Left kidney (tissue), 8 donors: Measurements from ENCODE around the gene UBN1. TPM values are rescaled to one million over a fixed set of nuclear protein-coding genes. Genes with fewer than 3 reads are reported as not detected.

ENCODE experiments used
- DNase-seq: peaks from one replicate; pipeline ENCODE4 v3.0.0-alpha.2; 2013
- long read RNA-seq, 8 donors: transcript quantifications; one replicate each; lab custom pipeline, GENCODE V29; 2026
- polyA plus RNA-seq: library from polyadenylated mRNA; unstranded; fragments of 120-200 nt; gene quantifications from one replicate; pipeline ENCODE4 v1.2.1, GENCODE V29; 2013; ENCODE audit not compliant: insufficient read length

The UBN1 gene, protein sequence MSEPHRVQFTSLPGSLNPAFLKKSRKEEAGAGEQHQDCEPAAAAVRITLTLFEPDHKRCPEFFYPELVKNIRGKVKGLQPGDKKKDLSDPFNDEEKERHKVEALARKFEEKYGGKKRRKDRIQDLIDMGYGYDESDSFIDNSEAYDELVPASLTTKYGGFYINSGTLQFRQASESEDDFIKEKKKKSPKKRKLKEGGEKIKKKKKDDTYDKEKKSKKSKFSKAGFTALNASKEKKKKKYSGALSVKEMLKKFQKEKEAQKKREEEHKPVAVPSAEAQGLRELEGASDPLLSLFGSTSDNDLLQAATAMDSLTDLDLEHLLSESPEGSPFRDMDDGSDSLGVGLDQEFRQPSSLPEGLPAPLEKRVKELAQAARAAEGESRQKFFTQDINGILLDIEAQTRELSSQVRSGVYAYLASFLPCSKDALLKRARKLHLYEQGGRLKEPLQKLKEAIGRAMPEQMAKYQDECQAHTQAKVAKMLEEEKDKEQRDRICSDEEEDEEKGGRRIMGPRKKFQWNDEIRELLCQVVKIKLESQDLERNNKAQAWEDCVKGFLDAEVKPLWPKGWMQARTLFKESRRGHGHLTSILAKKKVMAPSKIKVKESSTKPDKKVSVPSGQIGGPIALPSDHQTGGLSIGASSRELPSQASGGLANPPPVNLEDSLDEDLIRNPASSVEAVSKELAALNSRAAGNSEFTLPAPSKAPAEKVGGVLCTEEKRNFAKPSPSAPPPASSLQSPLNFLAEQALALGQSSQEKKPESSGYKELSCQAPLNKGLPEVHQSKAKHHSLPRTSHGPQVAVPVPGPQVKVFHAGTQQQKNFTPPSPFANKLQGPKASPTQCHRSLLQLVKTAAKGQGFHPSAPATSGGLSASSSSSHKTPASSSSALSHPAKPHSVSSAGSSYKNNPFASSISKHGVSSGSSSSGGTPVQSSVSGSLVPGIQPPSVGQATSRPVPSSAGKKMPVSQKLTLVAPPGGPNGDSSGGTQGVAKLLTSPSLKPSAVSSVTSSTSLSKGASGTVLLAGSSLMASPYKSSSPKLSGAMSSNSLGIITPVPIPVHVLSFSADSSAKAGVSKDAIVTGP (N-terminal part only)
- polyA plus RNA-seq, result 39.1 TPM
- long read RNA-seq, donor 1, partial matches to known transcripts, result 23 of 25 reads
- long read RNA-seq, donor 1, other reads (novel, unspliced or antisense), result 0 of 25 reads
- long read RNA-seq, donor 2, partial matches to known transcripts, result 11 of 12 reads
- long read RNA-seq, donor 2, other reads (novel, unspliced or antisense), result 0 of 12 reads
- long read RNA-seq, donor 3, partial matches to known transcripts, result 13 of 13 reads
- long read RNA-seq, donor 3, other reads (novel, unspliced or antisense), result 0 of 13 reads
- long read RNA-seq, donor 4, result 0 reads
- long read RNA-seq, donor 5, full-length matches to known transcripts, result 1 of 1 reads
- long read RNA-seq, donor 5, partial matches to known transcripts, result 0 of 1 reads
- long read RNA-seq, donor 5, other reads (novel, unspliced or antisense), result 0 of 1 reads
- long read RNA-seq, donor 6, partial matches to known transcripts, result 7 of 7 reads
- long read RNA-seq, donor 6, other reads (novel, unspliced or antisense), result 0 of 7 reads
- long read RNA-seq, donor 7, partial matches to known transcripts, result 5 of 6 reads
- long read RNA-seq, donor 7, other reads (novel, unspliced or antisense), result 0 of 6 reads
- long read RNA-seq, donor 8, result 0 reads

DNA sequence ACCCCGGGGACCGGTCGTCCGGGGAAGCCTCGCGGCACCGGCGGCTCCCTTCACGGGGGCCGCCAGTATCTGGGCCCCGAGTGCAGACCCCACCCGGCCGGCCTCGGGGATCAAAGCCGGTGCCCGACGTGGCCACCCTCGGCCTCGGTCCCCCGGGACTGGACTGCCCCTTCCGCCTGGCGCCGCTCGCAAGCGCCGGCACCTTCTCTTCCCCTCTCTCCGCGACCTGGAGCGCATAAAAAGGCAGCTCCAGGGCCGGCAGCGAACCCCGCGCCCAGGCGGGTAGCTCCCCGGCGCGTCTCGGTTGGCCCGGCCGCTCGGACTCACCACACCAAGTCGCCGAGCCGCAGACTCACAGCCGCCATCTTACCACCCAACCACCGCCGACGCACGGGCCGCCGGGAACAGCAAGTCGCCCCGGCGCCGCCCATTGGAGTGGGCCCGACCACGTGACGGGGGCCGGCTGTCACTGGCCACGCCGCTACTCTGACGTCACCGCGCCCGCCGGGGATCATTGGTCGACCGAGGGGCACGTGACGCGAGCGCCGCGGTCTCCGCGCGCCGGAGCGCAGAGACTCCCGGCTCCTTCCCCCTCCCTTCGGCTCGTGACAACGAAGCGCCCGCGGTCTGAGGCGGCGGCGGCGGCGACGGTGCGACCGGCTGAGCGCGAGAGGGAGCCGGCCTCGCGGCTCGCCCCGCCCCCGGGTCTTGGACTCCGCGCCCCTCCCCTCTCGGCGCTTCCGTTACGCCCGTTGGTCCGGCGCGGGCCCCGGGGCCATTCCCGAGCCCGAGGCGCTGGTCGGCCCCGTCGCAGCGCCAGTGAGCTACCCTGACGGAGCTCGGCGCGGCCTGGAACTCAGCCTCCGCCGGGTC, at the start of gene UBN1, which contains the start of gene GLYR1:
Gene UBN1, plus strand, starts transcription at position 581 of the 873 bp plus-strand sequence. CDS start 5,437 bp downstream, outside the sequence.
Gene GLYR1, minus strand, starts transcription at position 388 of the 873 bp plus-strand sequence. Its CDS starts 23 bp downstream, at position 365.
- DNase-seq, result peak; percentile 98

DNA sequence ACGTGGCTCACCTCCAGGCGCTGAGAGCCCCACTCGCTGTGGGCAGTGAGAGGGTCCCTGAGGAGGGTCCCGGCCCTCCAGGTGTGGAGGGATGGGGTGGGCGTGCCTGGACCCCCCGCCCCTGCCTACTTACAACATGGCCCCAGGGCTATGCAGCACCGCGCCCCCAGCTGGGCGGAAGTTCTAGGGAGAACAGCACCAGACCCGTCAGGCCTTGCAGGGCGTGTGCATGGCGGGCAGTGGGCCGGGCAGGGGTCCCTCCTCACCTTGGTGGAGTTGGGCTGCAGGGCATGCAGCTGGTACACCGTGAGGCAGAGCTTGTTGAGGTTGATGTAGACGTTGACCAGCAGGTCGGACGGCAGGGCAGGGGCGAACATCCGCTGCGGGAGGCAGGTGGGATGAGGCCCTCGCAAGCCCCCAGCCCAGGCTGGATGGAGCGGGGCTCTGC, 49.5 kb upstream of the UBN1 start:
- no peak for DNase-seq

DNA sequence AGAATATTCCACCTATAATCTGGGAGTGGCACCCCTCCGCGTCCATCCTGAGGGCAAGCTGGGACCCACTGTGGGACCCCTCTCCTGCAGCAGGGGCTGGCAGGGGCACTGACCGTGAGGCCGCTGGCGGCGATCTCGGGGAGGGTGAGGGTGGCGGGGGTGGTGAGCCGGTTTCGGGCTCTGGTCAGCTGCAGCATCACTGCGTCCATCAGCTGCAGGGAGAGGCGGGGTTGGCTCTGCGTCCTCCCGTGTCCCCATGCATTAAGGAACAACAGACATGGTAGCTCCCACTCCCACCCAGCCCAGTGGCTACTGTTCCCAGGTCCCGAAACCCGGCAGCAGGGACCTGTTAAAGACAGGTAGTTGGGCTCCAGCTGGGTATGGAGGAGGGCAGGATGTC, 48.8 kb upstream of the UBN1 start:
- no peak for DNase-seq

DNA sequence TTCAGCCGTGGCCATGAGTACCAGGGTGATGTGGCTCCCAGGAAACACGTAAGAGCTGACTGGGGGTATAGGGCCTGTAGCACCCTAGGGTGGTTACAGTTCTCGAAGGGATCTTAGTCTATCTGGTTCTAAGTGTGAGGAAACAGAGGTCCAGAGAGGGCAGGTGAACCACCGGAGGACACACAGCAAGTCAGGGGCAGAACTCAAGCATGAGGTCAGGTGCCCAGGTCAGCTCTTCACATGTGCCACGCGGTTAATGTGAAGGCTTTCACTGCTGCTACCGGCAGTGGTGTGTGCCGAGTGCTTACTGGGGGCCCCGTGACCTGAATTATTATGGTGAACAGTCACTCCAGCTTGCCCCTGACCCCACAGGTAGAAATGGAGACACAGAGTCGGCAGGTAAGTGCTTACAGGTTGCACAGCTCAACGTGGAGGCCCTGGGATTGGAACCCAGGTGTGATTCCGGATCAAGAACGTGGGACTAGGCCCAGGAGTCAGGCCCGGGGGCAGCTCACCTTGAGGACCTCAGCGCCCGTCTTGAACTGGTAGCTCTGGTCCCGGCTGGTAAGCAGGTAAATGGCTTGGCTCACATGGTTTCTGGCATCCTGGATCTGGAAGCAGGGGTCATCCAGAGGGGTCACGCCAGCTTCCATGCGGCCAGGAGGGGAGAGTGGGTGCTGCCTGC, 48.0 kb upstream of the UBN1 start:
- no peak for DNase-seq

DNA sequence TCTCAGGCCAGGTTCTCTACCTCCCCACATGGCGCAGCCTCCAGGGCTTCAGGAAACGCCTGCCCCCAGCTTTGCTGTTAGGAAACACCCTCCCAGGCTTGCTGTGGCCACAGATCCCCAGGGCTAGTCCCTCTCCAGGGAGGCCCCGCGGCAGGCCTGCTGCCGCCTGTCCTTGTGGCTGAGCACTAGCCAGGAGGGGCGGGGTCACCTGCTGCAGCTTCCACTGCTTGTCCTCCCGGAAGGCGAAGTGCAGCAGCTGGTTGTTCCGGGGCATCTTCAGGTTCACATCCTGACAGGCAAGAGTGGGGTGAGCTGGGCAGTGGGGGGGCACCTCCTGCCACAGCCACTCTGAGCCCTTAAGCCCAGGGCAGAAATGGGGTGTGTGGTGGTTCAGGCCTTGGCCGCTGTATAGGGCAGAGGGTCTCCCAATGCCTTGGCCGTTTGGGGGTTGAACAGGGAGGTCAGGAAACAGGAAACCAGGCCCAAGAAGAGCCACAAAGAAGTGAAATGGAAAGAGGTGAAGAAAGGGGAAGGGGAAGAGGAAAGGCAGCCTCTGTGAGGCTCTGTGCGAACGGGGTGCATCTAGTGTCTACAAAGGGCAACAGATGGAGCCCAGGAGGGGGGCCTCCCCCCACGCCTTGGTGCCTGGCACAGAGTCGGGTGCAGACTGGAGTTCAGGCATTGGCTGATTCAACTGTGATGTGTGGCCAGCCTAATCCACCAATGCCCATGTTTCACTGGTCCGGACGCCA, 46.8 kb upstream of the UBN1 start:
- no peak for DNase-seq

- peak; percentile 10 for DNase-seq
These were observed 46.0 kb upstream of the UBN1 start for GRCh38 chr16:4801051-4801961.

- peak; percentile 77 for DNase-seq
These were observed 45.2 kb upstream of the UBN1 start, which contains the start of gene ROGDI for GRCh38 chr16:4801962-4802658. Gene ROGDI, minus strand, starts transcription at chr16:4802633. Its CDS starts 62 bp downstream, at chr16:4802571.

DNA sequence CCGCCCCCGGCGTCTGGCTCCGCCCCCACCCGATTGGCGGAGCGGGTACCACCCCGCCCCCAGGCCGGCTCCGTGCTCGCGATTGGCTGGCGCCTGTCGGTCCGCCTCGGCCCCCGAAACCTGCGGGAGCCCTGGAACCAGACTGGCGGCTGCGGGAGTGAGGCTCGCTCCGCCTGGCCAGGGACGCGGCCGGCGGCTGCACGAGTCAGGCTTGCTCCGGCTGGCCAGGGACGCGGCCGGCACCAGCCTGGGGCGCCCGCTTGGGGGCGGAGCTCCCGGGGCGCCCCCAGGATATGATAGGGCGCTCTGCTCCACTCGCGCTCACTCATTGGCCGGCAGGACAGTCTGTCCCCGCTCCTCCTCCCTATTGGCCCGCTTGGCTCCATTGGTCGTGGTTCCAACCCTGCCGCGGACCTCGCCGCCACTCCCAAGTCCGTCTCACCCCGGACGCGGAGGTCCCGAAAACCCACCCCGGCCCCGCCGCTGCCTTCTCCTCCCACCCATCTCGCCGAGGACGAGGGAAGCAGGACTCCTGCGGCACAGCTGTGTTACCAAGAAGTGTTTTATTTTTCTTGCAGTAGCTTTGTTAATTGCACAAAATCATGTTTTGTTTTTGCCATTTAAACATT, 44.5 kb upstream of the UBN1 start:
- DNase-seq, result peak; percentile 90

DNA sequence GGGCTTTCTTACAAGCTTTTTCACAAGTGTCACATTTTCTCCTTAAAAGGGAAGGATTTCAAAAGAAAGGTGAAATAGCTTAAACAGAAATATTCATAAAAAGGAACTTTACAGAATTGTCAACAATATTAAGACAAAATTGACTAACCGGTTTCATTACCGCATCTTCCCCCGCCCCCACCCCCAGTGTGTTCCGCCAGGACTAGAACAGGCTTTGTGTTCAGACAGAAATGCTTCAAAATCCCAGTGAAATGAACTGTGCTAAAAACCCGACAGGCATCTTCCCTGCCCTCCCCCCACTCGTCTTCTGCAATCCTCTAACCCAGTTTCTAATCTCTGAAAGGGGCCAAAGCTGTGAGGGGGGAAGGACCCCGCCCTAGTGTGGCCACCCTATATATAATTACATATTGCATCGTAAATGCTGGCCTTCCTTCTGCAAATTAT, 43.9 kb upstream of the UBN1 start:
- no peak for DNase-seq

- no peak for DNase-seq
These were observed 43.2 kb upstream of the UBN1 start for GRCh38 chr16:4803898-4804762.

GRCh38 chr16:4805231-4805630, 42.0 kb upstream of the UBN1 start:
- no peak for DNase-seq

GRCh38 chr16:4806280-4806679, 41.0 kb upstream of the UBN1 start:
- no peak for DNase-seq

GRCh38 chr16:4811242-4811641, 36.0 kb upstream of the UBN1 start:
- no peak for DNase-seq

GRCh38 chr16:4811773-4812172, 35.5 kb upstream of the UBN1 start:
- DNase-seq, result no peak
